Stromal cell of bone marrow (primary cell): ENCODE data around the gene AP2A2.
"Not testable (repeated sequence)": the region's sequence is repeated elsewhere in the genome, so short reads cannot be mapped to it uniquely, and the experiment has no call there.

Source experiments
- DNase-seq: peaks from one replicate; pipeline ENCODE4 v3.0.0-alpha.2; 2012; ENCODE audit warnings: low read depth

The AP2A2 gene

DNA sequence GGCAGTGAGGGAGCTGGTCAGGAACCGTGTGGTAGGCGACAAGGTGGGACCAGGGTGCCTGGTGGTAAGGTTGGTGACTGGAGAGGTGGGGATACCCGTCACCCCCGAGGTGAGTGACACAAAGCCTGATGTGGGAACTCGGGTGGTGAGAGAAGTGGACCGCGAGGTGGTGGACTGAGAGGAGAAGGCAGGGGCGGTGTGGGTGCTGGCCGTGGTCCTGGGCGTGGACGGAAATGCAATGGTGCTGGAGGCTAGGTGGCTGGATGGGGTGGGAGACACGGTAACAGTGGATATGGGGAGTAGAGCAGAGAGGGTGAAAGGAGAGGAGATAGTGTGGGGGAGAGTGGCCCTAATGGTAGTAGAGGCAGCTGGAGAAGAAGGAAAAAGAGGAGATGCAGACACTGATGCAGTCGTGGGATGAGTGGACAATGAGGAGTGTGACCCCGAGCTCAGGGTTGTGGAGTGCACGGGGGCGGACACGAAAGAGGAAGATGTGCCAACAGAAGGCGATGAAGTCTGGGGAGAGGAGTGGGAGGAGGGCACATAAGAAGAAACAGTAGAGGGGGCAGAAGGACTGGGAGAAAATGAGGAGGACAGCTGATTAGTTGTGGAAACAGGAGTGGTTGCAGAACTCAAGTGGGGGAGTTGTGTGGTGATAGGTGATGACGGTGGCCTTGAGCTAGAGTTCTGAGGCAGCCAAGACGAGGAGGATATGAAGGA is 90.3 kb downstream of the AP2A2 start:
- DNase-seq: no peak

DNA sequence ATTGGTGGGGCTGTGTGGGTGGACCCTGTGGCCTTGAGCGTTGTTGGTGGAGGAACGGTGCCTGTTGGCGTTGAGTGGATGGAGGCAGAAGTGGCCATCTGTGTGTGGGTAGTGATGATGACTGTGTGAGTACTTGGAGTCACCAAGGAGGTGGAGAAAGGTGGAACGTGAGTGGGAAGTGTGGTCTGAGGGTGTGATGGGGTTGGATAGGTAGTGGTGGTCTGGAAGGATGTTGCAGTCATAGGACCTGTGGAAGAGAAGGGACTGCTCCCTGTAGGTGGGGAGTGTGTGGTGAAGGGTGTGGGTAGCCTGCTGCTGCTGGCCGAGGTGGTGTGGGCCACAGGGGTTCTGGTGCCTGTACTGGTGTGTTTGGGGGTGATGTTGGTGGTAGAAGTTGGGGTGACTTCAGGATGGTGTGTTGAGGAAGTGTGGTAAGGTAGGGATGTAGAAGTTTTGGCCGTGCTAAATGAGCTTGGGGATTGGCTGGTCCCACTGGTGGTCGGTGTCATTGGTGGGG is 91.0 kb downstream of the AP2A2 start:
- DNase-seq: not testable (repeated sequence)

DNA sequence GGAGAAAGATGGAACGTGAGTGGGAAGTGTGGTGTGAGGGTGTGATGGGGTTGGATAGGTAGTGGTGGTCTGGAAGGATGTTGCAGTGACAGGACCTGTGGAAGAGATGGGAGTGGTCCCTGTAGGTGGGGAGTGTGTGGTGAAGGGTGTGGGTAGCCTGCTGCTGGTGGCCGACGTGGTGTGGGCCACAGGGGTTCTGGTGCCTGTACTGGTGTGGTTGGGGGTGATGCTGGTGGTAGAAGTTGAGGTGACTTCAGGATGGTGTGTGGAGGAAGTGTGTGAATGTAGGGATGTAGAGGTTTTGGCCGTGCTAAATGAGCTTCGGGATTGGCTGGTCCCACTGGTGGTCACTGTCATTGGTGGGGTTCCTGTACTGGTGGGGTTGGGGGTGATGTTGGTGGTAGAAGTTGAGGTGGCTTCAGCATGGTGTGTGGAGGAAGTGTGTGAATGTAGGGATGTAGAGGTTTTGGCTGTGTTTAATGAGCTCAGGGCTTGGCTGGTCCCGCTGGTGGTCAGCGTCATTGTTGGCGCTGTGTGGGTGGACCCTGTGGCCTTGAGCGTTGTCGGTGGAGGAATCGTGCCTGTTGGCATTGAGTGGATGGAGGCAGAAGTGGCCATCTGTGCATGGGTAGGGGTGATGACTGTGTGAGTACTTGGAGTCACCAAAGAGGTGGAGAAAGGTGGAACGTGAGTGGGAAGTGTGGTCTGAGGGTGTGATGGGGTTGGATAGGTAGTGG is 91.8 kb downstream of the AP2A2 start:
- DNase-seq: no peak

DNA sequence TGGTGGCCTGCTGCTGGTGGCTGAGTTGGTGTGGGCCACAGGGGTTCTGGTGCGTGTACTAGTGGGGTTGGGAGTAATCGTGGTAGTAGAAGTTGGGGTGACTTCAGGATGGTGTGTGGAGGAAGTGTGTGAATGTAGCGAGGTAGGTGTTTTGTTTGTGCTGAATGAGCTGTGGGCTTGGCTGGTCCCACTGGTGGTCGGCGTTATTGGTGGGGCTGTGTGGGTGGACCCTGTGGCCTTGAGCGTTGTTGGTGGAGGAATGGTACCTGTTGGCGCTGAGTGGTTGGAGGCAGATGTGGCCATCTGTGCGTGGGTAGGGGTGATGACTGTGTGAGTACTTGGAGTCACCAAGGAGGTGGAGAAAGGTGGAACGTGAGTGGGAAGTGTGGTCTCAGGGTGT is 92.4 kb downstream of the AP2A2 start:
- DNase-seq: no peak

DNA sequence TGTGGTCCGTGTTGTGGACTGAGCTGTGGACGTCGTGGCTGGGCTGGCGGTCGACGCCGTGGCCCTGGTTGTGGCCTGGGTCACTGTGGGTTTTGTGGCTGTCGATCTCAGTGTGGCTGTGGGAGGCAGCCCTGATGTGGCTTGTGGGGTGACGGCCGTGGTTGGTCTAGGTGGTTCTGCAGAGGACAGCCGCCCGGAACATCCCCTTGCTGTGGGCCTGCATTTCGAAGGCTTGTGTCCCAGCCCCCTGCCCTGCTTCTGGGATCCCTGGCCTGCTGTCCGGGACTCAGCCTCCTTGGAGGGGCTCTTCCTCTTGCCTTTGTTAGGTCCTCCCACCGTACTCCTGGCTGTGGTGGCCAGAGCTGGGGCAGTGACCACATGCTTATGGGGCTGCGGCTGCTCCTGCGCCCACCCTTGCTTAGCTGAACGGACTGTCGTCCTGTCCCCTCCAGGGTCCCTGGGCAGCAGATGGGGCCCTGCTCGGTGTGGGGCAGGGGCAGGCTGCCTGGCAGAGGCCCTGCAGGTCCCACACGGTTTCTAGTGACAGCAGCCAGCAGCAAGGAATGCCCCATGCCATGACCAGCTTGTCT is 93.7 kb downstream of the AP2A2 start:
- DNase-seq: no peak

DNA sequence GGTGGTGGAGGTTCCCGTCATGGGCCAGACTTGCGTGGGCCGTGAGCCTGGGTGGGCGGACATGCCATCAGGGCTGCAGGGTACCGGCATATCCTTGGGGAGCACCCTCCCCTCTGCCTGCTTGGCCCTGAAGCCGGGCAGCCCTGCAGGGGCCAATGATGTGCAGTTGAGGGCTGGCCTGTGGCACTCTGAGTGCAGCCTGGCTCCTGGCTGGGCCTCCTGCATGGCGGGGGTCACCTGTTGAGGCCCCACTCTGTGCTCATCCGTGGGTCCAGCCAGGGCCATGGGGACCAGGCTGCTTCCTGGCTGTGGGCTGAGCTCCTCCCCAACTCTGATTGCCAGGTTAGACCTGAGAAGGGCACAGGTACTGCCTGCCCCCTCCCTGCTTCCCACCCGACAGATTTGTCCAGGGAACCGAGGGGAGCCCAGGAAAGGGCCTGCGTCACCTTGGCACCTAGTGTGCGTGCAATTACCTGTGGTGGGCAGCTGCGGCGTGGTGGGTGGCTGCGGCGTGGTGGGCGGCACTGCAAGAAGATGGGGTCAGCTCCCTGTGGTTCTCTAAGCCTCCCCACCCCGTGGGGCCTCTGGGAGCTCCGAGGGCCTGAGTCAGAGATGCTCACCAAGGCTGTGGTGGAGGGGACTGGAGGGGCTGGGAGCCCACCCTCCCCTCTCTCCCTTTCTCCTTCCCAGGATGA is 94.7 kb downstream of the AP2A2 start:
- DNase-seq: no peak

DNA sequence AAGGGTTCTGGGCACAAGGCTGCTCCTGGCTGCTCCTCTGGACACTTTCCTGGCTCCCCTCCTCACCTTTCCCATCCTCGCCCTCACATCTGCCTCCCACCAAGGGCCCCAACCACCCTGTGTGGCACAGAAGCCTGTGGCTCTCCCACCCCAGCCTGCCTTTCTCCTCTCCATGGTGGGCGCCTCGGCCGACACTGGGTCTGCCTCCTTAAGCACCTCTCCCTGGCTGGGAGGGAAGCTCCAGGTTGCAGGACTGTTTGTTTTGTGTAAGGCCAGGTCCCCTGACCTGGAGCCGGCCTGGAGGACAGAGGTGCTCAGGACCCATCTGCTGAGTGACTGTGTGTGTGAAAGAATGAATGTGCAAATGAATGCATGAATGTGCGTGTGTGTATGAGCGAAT is 96.7 kb downstream of the AP2A2 start:
- DNase-seq: no peak

DNA sequence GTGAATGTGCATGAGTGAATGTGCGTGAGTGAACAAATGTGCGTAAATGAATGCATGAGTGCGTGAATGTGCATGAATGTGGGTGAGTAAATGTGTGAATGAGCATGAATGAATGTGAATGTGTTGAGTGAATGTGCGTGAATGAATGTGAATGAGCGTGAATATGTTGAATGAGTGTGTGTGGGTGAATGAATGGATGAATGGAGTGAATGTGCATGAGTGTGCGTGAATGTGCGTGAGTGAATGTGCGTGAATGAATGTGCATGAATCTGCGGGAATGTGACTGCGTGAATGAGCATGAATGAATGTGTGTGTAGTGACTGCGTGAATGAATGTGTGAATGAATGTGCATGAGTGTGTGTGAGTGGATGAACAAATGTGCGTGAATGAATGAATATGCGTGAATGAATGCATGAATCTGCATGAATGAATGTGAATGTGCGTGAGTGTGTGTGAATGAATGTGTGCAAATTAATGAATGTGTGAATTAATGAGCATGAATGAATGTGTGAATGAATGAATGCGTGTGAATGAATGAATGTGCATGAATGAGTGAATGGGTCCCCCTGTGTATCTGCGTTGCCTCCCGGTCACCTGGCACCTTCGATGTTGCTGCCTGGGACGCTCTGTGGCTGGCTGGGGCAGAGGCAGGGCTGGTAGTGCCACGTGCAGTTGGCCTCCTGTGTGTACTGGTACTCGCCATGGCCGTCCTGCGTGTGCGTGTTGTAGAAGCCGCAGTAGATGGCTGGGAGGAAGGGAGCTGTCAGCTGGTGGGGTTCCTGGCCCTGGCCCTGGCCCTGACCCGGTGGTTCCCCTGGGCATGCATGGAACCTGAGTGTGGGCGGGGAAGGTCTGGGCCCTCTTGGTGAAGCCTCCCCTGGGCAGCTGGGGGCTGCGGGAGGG is 97.5 kb downstream of the AP2A2 start:
- no peak for DNase-seq

DNA sequence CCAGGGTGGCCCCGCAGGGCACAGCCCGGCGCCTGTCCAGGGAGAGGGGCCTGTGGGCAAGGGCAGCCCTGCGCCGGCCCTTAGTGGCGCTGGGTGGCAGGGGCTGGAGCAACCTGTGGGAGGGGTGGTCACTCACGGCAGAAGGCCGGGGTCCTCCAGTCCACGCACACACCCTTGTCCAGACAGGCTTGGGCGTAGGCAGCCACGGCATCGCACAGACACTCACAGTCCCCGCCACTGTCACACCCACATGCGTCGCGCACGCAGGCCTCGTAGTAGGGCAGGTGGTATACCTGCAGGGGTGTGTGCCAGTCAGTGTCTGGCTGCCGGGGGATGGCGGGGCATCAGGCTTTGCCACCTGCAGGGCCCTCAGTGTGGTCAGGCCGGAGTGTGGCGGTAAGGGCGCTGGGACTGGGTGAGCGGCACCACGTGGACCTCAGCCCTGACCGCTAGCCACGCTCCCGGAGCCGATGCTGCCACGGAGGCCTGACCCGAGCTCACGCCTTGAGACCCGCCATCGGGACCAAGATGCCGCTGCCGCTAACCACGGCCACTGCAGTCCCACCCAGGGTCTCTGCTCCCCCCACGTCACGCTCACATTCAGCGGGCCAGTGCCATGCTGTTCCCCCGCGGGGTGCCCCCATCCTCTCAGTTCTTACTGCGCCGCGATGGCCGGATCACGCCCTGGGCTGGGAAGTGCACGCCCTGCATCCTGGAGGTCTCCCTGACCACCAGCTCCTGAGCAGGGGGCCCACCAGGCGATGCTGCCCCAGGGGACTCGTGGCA is 98.3 kb downstream of the AP2A2 start:
- DNase-seq: no peak

DNA sequence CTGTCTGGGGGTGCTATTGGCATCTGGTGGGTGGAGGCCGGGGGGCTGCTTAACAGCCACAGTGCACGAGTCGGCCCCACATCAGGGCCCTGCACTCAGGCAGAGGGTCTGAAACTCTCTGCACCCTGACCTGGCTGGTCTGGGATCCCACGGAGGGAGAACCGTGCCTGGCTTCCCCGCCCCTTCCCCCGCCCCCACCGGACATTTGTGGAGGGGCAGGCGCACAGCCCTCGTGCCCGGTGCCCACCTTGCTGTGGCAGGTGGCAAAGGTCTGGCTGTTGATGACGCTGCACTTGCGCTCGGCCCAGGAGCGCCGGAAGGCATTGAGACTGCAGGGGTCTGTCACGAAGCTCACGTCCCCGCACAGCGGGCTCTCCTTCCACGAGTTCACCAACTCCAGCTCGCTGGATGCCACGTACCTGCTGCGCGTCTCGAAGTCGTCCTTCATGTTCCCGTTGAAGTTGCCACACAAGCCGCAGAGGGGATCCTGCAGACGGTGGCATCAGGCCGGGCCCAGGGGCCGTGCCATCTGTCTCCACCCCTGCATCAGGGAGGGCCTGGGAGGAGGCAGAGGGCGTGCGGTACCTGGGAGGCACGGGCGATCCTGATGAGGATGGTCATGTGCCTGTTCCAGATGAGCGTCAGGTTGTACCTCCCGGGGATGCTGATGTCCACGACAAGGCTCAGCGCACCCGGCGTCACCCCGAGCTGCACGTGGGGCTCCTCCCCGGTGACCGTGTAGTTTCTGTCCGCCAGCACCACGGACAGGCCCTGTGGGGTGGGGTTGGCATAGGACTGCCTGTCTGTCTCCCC is 99.1 kb downstream of the AP2A2 start:
- no peak for DNase-seq

DNA sequence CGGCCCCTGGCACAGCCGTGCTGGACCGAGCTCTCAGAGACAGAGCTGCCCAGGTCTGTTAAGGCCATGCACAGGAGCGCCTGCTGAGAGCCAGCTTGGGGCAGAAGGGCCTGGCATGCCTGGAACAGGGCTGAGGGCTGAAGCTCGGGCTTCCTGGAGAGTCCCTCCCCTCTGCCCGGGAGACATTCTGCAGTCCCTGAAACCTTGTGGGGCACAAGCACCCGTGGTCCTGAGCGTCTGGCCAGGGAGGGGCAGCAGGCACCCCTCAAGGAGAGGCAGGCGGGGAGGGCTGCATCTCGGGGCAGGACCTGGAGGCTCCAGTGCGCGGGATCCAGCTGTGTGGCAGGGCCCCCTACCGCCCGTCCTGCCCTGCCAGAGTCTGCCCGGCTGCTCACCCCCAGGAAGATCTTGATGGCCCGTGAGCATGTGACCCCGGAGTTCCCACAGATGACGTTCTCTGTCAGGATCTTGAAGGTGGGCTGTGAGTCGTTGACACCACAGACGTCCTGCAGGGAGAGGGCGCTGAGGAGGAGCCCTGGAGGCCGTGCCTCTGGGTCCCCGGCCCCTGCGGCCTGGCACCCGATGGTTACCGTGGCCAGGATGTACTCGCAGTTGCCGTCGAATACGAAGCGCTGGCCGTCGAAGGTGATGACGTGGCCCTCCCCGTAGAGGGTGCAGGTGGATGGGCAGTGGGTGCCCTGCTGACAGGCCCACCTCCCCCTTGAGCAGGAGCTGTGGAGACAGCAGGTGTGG is 99.9 kb downstream of the AP2A2 start:
- no peak for DNase-seq

DNA sequence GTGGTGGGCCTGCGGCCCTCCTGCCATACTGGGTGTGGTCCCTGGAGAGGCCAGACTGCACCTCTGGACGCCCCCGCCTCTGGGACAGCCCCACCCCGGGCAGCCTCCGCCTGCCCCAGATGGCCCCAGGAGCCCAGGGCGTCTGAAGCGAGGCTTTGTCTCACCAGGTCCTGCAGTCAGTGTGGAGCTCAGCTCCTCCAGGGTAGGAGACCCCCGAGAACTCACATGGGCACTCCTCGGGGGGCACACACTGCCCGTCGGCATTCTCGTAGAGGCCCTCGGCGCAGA is 100.4 kb downstream of the AP2A2 start:
- no peak for DNase-seq

DNA sequence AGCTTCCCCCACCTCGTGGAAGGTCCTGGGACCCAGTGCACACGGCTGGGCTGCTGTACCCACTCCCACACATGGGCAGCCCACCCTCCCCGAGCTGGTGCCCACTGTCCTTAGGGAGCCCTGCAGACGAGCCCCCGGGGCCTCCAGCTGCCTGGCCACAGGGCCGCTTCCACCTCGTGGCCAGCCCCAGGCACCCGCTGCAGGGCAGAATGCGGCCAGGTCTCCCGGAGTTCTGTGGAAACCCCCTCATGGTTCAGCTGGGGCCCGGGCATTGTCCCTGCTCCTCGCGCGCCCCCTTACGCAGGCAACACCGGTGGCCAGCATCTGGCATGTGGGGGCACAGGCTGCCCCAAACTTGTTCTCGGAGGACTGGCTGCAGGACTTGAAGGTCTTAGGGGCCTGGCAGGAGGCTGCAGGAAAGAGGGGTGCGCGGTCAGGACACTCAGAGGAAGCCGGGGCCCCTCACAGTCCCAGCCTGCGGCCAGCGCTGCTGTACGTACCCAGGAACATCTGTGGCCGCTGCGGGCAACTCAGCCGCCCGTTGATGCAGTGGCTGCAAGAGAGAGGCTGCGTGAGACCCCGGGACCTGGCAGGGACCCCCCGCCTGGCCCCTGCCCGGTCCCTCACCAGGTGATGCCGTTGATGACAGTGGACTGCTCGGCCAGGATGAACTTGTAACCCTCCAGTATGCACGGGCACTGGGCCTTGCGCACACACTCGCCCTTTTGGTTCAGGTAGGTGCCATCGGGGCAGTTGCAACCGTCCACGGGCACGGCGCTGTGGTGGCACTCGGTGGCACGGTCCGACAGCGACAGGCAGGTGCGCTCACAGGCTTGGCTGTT is 101.2 kb downstream of the AP2A2 start:
- no peak for DNase-seq

DNA sequence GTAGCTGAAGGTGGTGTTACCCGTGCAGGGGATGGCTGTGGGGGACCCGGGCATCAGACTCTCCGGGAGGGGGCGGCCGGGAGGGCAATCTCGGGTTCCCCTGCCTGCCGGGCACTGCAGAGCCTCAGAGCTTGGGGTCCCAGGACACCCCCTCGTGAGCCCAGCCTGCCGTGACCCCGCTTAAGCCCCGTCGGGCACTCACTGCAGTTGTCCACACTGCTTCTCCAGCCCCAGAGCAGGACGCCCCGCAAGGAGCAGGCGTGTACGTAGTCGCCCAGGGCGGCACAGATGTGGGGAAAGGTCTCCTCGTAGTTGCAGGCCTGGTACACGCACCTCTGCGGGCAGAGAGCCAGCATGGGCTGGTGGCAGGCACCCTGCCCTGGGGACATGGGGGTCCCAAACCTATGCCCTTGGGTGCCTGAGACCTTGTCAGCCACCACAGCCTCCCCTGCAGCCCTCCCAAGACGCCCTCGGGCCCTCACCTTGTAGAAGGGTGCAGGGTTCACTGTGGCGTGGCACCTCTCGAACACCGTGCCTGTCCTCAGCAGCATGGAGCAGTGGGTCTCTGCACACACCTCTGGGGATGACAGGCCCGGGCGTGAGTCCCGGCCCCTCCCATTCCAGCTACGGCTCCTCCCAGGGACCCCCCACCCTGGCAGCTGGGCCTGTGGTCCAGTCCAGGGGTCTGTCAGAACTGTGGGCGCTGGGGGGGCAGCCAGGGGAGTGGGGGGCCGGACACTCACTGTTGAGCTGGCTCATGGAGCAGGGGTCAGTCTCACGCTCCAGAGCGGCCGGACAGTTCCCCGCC is 102.0 kb downstream of the AP2A2 start:
- DNase-seq: no peak

DNA sequence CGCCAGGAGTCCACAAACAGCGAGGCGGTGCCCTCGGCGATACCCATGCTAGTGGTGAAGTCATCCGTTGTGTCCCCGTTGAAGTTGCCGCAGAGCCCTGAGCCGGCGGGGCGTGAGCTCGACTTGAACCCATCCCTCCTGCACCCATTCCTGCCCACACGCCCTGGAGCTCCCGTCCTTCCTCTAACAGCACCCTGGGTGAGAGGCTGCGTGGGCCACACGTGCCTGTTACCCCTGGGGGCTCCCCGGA is 102.5 kb downstream of the AP2A2 start:
- DNase-seq: no peak

DNA sequence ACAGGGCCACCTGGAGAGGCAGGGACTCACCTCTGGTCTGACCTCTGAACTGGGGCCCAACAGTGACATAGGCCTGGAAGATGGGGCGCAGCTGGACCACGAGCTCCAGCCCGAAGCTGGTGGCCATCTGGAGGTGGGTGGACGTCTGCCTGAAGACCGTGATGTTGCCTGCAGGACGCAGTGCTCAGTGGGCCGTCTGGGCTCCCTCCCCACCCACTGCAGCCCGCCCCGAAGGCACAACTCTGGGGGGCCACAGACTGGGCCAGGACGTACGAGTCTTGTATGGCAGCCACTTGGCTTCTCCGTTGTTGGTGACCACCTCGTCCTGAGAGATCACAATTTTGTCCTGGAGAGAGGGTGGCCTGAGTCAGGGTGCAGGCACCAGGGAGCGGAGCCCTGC is 102.9 kb downstream of the AP2A2 start:
- no peak for DNase-seq

DNA sequence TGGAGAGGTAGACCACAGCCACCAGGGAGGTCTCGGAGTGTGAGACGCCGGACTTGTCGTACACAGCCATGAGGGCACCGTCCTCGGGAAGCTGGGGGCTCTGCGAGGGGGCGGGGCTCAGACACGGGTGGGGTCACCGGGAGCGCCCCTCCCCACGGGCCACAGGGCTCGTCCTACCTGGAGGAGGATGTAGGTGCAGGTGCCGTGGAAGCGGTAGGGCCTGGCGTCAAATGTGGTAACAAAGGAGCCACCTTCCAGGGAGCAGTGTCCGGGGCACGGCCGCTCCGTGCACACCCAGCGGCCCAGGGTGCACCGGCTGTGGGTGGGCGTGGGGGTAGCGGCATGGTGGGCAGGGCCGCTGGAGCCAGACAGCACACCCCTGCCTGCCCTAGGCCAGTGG is 103.4 kb downstream of the AP2A2 start:
- no peak for DNase-seq

DNA sequence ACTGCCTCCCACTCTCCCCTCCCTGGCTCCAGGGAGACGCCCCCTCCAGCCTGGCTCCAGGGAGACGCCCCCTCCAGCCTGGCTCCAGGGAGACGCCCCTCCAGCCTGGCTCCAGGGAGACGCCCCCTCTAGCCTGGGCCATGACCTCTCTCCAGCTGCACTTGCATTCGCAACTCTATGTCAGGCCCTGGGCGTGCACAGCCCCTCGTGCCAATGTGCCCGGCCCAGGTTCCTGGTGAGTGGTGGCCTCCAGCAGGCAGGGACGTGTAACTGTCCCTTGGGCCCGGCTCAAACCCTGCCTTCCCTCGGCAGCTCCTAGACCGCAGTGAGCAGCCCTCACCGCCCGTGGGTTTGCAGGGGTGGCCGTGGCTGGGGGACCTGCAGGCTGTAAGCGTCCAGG is 104.0 kb downstream of the AP2A2 start:
- DNase-seq: no peak
